HEK293 (cell line): ENCODE results near the gene CCNI2.

Experiments used
- CTCF ChIA-PET: fragments of 350-600 bp; formaldehyde crosslinking; extraction: SDS; loops from one replicate; lab custom pipeline; 2021; ENCODE audit warnings: antibody characterized with exemption; lab: Yijun Ruan, JAX
- POLR2A ChIA-PET: fragments of 300-600 bp; formaldehyde crosslinking; extraction: SDS; loops from one replicate; lab custom pipeline; 2020; ENCODE audit warnings: antibody characterized with exemption, inconsistent platforms; lab: Yijun Ruan, JAX
- H3K27ac ChIP-seq: fragments of 200-500 bp; sonication (Bioruptor generic); 2 replicates; pipeline ENCODE4 v1.5.1; 2014; ENCODE audit warnings: low read depth, low read length, control low read depth, inconsistent platforms; ENCODE audit errors: extremely low read depth
- H3K36me3 ChIP-seq, 2 experiments: fragments of 200-500 bp in 1 of 2; sonication (Bioruptor generic) in 1 of 2; 1 replicate in 1 of 2; 2 replicates in 1 of 2; pipeline ENCODE4 v1.5.1; 2014 to 2017; ENCODE audit warnings: inconsistent platforms in 2 of 2, low read length in 2 of 2; ENCODE audit not compliant: control insufficient read depth in 2 of 2, insufficient read depth in 1 of 2
- H3K4me1 ChIP-seq: fragments of 200-500 bp; sonication (Bioruptor generic); 2 replicates; pipeline ENCODE4 v1.5.1; 2014; ENCODE audit warnings: mild to moderate bottlenecking, low read length, inconsistent platforms; ENCODE audit not compliant: control insufficient read depth, insufficient read depth
- H3K4me3 ChIP-seq: 2 replicates; pipeline ENCODE4 v1.5.1; 2011; ENCODE audit warnings: low read depth, mild to moderate bottlenecking, control low read depth, low read length, moderate library complexity
- H3K9me3 ChIP-seq: fragments of 200-500 bp; sonication (Bioruptor generic); 2 replicates; pipeline ENCODE4 v1.5.1; 2014; ENCODE audit warnings: low read depth, low read length, inconsistent platforms; ENCODE audit not compliant: control insufficient read depth, insufficient read depth
- CTCF ChIP-seq: fragments of 450-650 bp; formaldehyde crosslinking; IDR thresholded peaks from 2 replicates; pipeline ENCODE4 v1.5.1; 2016; ENCODE audit warnings: missing biosample characterization, missing genetic modification characterization
- GLIS1 ChIP-seq: fragments of 450-650 bp; formaldehyde crosslinking; IDR thresholded peaks from 2 replicates; pipeline ENCODE4 v1.5.1; 2016; ENCODE audit warnings: missing biosample characterization, missing genetic modification characterization
- GLIS2 ChIP-seq: fragments of 450-650 bp; formaldehyde crosslinking; IDR thresholded peaks from 2 replicates; pipeline ENCODE4 v1.5.1; 2016; ENCODE audit warnings: missing biosample characterization, missing genetic modification characterization
- HOXD13 ChIP-seq: sonication (generic); formaldehyde crosslinking; IDR thresholded peaks from 2 replicates; pipeline ENCODE4 v1.8.0; 2022; ENCODE audit warnings: missing genetic modification reagents, borderline replicate concordance
- KLF10 ChIP-seq: fragments of 450-650 bp; IDR thresholded peaks from 2 replicates; pipeline ENCODE4 v1.5.1; 2018; ENCODE audit warnings: missing biosample characterization, mild to moderate bottlenecking, missing genetic modification characterization
- MEIS1 ChIP-seq: sonication (generic); formaldehyde crosslinking; IDR thresholded peaks from 2 replicates; pipeline ENCODE4 v1.8.1; 2022; ENCODE audit warnings: missing genetic modification reagents, mild to moderate bottlenecking, borderline replicate concordance
- OSR2 ChIP-seq: fragments of 450-650 bp; formaldehyde crosslinking; IDR thresholded peaks from 2 replicates; pipeline ENCODE4 v1.5.1; 2016; ENCODE audit warnings: missing biosample characterization, missing genetic modification characterization
- SCRT2 ChIP-seq: fragments of 450-650 bp; formaldehyde crosslinking; IDR thresholded peaks from 2 replicates; pipeline ENCODE4 v1.5.1; 2016; ENCODE audit warnings: missing biosample characterization, missing genetic modification characterization
- ZEB2 ChIP-seq: fragments of 450-650 bp; formaldehyde crosslinking; IDR thresholded peaks from 2 replicates; pipeline ENCODE4 v1.5.1; 2016; ENCODE audit warnings: missing biosample characterization, missing genetic modification characterization
- ZFP41 ChIP-seq: fragments of 450-650 bp; formaldehyde crosslinking; IDR thresholded peaks from 2 replicates; pipeline ENCODE4 v1.5.1; 2016; ENCODE audit warnings: missing biosample characterization, missing genetic modification characterization, borderline replicate concordance
- ZIC2 ChIP-seq: fragments of 450-650 bp; formaldehyde crosslinking; IDR thresholded peaks from 2 replicates; pipeline ENCODE4 v1.5.1; 2016; ENCODE audit warnings: missing biosample characterization, missing genetic modification characterization
- ZNF18 ChIP-seq: fragments of 450-650 bp; formaldehyde crosslinking; IDR thresholded peaks from 2 replicates; pipeline ENCODE4 v1.5.1; 2016; ENCODE audit warnings: missing biosample characterization, missing genetic modification characterization
- ZNF19 ChIP-seq: fragments of 450-650 bp; formaldehyde crosslinking; IDR thresholded peaks from 2 replicates; pipeline ENCODE4; 2016; ENCODE audit warnings: missing biosample characterization, missing genetic modification characterization, low read depth
- ZNF292 ChIP-seq: fragments of 450-650 bp; formaldehyde crosslinking; IDR thresholded peaks from 2 replicates; pipeline ENCODE4 v1.5.1; 2016; ENCODE audit warnings: low read depth, missing biosample characterization, missing genetic modification characterization, borderline replicate concordance
- ZNF311 ChIP-seq: fragments of 450-650 bp; formaldehyde crosslinking; IDR thresholded peaks from 2 replicates; pipeline ENCODE4 v1.5.1; 2017; ENCODE audit warnings: missing biosample characterization, missing genetic modification characterization, borderline replicate concordance
- ZNF335 ChIP-seq: fragments of 450-650 bp; formaldehyde crosslinking; conservative IDR thresholded peaks from 2 replicates; pipeline ENCODE4 v1.5.1; 2016; ENCODE audit warnings: missing biosample characterization, missing genetic modification characterization
- ZNF391 ChIP-seq: fragments of 450-650 bp; formaldehyde crosslinking; IDR thresholded peaks from 2 replicates; pipeline ENCODE4 v1.5.1; 2016; ENCODE audit warnings: low read depth, missing biosample characterization, missing genetic modification characterization, borderline replicate concordance
- ZNF473 ChIP-seq: fragments of 450-650 bp; formaldehyde crosslinking; IDR thresholded peaks from 2 replicates; pipeline ENCODE4 v1.5.1; 2017; ENCODE audit warnings: missing biosample characterization, missing genetic modification characterization
- ZNF514 ChIP-seq: fragments of 450-650 bp; formaldehyde crosslinking; IDR thresholded peaks from 2 replicates; pipeline ENCODE4 v1.5.1; 2016; ENCODE audit warnings: missing biosample characterization, missing genetic modification characterization
- ZNF561 ChIP-seq: fragments of 450-650 bp; IDR thresholded peaks from 2 replicates; pipeline ENCODE4 v1.5.1; 2018; ENCODE audit warnings: missing biosample characterization, missing genetic modification characterization, borderline replicate concordance
- ZNF596 ChIP-seq: fragments of 450-650 bp; IDR thresholded peaks from 2 replicates; pipeline ENCODE4 v1.5.0; 2018; ENCODE audit warnings: missing biosample characterization, mild to moderate bottlenecking, missing genetic modification characterization, moderate library complexity
- ZNF623 ChIP-seq: fragments of 450-650 bp; formaldehyde crosslinking; IDR thresholded peaks from 2 replicates; pipeline ENCODE4 v1.5.1; 2016; ENCODE audit warnings: missing biosample characterization, missing genetic modification characterization
- ZNF629 ChIP-seq: fragments of 450-650 bp; formaldehyde crosslinking; IDR thresholded peaks from 2 replicates; pipeline ENCODE4 v1.5.1; 2017; ENCODE audit warnings: missing biosample characterization, missing genetic modification characterization
- ZNF677 ChIP-seq: fragments of 450-650 bp; IDR thresholded peaks from 2 replicates; pipeline ENCODE4 v1.5.0; 2018; ENCODE audit warnings: missing biosample characterization, mild to moderate bottlenecking, missing genetic modification characterization, moderate library complexity
- ZNF768 ChIP-seq: fragments of 450-650 bp; formaldehyde crosslinking; IDR thresholded peaks from 2 replicates; pipeline ENCODE4 v1.5.1; 2018; ENCODE audit warnings: missing biosample characterization, mild to moderate bottlenecking, missing genetic modification characterization
- ZNF785 ChIP-seq: fragments of 450-650 bp; formaldehyde crosslinking; IDR thresholded peaks from 2 replicates; pipeline ENCODE4 v1.5.1; 2016; ENCODE audit warnings: missing biosample characterization, missing genetic modification characterization
- ZSCAN18 ChIP-seq: fragments of 450-650 bp; formaldehyde crosslinking; IDR thresholded peaks from 2 replicates; pipeline ENCODE4 v1.5.1; 2016; ENCODE audit warnings: missing biosample characterization, missing genetic modification characterization
- ZSCAN5A ChIP-seq: fragments of 450-650 bp; formaldehyde crosslinking; IDR thresholded peaks from 2 replicates; pipeline ENCODE4 v1.5.1; 2016; ENCODE audit warnings: missing biosample characterization, missing genetic modification characterization

Gene CCNI2

GRCh38 chr5:132778856-132779255 lies 31.6 kb downstream of the CCNI2 start:
- TF ChIP-seq CTCF (tag by site-specific recombination) = no peak
- no peak for TF ChIP-seq GLIS1
- no peak for TF ChIP-seq ZNF292
- TF ChIP-seq ZNF629 (tag by site-specific recombination) = no peak
- no peak for TF ChIP-seq ZNF335
- no peak for TF ChIP-seq ZFP41 (tag by site-specific recombination)
- no peak for TF ChIP-seq ZNF473 (tag by site-specific recombination)
- TF ChIP-seq ZSCAN18 = no peak
- no peak for TF ChIP-seq ZNF785 (tag by site-specific recombination)
- no peak for TF ChIP-seq ZSCAN5A
- Histone ChIP-seq H3K27ac (no peak overlapping the region), H3K4me1 (no peaks in the 10 kb centered on the region), H3K36me3 (peaks cover 0 to under 1% of the 10 kb centered on the region in 2 experiments; a peak in 1 of 3 replicates), H3K4me3 (no peak overlapping the region), H3K9me3 (no peaks in the 10 kb centered on the region)
- ChIA-PET POLR2A (no interaction called here), CTCF (interaction anchor here (1.3 kb wide), 1 partner anchor 22 kb away, joined by 3 read pairs; no protein-coding TSS in a partner anchor)

- CTCF ChIA-PET = no interaction called here
Observed at GRCh38 chr5:132779961-132780360, 32.7 kb downstream of the CCNI2 start.

More at GRCh38 chr5:132779961-132780360, 32.7 kb downstream of the CCNI2 start:
- Histone ChIP-seq H3K4me3 (no peak overlapping the region), H3K36me3 (no peaks in the 10 kb centered on the region), H3K9me3 (no peaks in the 10 kb centered on the region), H3K27ac (no peak overlapping the region), H3K4me1 (no peaks in the 10 kb centered on the region)
- POLR2A ChIA-PET = no interaction called here
- no peak for TF ChIP-seq KLF10 (tag by site-specific recombination)
- TF ChIP-seq ZNF596 = no peak
- no peak for TF ChIP-seq ZNF311
- no peak for TF ChIP-seq ZNF561 (tag by site-specific recombination)
- no peak for TF ChIP-seq HOXD13 (CRISPR knock-in tag)
- TF ChIP-seq ZNF391 (tag by site-specific recombination) = no peak
- TF ChIP-seq GLIS2 (tag by site-specific recombination) = no peak
- TF ChIP-seq ZNF19 = no peak
- TF ChIP-seq ZNF514 (tag by site-specific recombination) = no peak
- no peak for TF ChIP-seq OSR2
- no peak for TF ChIP-seq ZNF768 (tag by site-specific recombination)
- no peak for TF ChIP-seq ZNF677
- TF ChIP-seq ZIC2 (tag by site-specific recombination) = no peak
- TF ChIP-seq ZNF623 (tag by site-specific recombination) = no peak
- no peak for TF ChIP-seq ZEB2 (tag by site-specific recombination)
- TF ChIP-seq MEIS1 (CRISPR knock-in tag) = no peak
- no peak for TF ChIP-seq SCRT2
- TF ChIP-seq ZNF18 = no peak
